Neural cell (in vitro differentiated cells): Measurements from ENCODE around the gene PRF1. TPM values are rescaled to one million over a fixed set of nuclear protein-coding genes. Genes with fewer than 3 reads are reported as not detected.
"Not testable (repeated sequence)": the region's sequence is repeated elsewhere in the genome, so short reads cannot be mapped to it uniquely, and the experiment has no call there.

Experiments
- H2AFZ ChIP-seq: fragments of 200-600, 300-800 bp; sonication (generic), shearing (Covaris generic); 2 replicates; pipeline ENCODE4 v1.6.0; 2014; ENCODE audit warnings: low read depth, mild to moderate bottlenecking, antibody characterized with exemption, low read length, moderate library complexity
- H3F3A ChIP-seq: fragments of 200-600 bp; shearing (Covaris generic); 2 replicates; pipeline ENCODE4 v1.6.1; 2016; ENCODE audit warnings: mild to moderate bottlenecking, moderate library complexity, mixed read lengths, antibody characterized with exemption, low read length; ENCODE audit not compliant: insufficient read depth, poor library complexity, severe bottlenecking
- H3K27ac ChIP-seq: fragments of 200-600, 300-800 bp; sonication (generic), shearing (Covaris generic); 2 replicates; pipeline ENCODE4 v1.5.1; 2014; ENCODE audit warnings: mild to moderate bottlenecking, low read length, moderate library complexity
- H3K27me3 ChIP-seq: fragments of 300-800, 200-600 bp; sonication (generic), shearing (Covaris generic); 2 replicates; pipeline ENCODE4 v1.6.0; 2014; ENCODE audit warnings: mild to moderate bottlenecking, low read depth, low read length, moderate library complexity; ENCODE audit not compliant: insufficient read depth
- H3K36me3 ChIP-seq: fragments of 300-800, 200-600 bp; sonication (generic), shearing (Covaris generic); 2 replicates; pipeline ENCODE4 v1.5.1; 2014; ENCODE audit warnings: mild to moderate bottlenecking, antibody characterized with exemption, low read length, moderate library complexity; ENCODE audit not compliant: insufficient read depth
- H3K4me2 ChIP-seq: fragments of 300-800, 200-600 bp; sonication (generic), shearing (Covaris generic); 2 replicates; pipeline ENCODE4 v1.6.0; 2014; ENCODE audit warnings: mild to moderate bottlenecking, low read length
- H3K4me3 ChIP-seq: fragments of 300-800, 200-600 bp; sonication (generic), shearing (Covaris generic); 2 replicates; pipeline ENCODE4 v1.5.1; 2014; ENCODE audit warnings: mild to moderate bottlenecking, low read length, moderate library complexity
- H3K79me2 ChIP-seq: fragments of 200-600 bp; shearing (Covaris generic); replicated peaks from 2 replicates; pipeline ENCODE4 v1.6.0; 2014; ENCODE audit warnings: mild to moderate bottlenecking, low read length, moderate library complexity; ENCODE audit not compliant: insufficient read depth
- H3K9ac ChIP-seq: fragments of 300-800, 200-600 bp; sonication (generic), shearing (Covaris generic); 2 replicates; pipeline ENCODE4 v1.6.1; 2016; ENCODE audit warnings: mild to moderate bottlenecking, low read length, mixed read lengths
- H3K9me2 ChIP-seq: fragments of 200-600 bp; shearing (Covaris generic); 2 replicates; pipeline ENCODE4 v1.6.1; 2016; ENCODE audit warnings: mild to moderate bottlenecking, low read length, mixed read lengths; ENCODE audit not compliant: insufficient read depth
- H3K9me3 ChIP-seq: fragments of 200-600, 300-800 bp; sonication (generic), shearing (Covaris generic); 2 replicates; pipeline ENCODE4 v1.6.1; 2016; ENCODE audit warnings: mild to moderate bottlenecking, mixed run types, low read length, moderate library complexity, mixed read lengths
- H4K20me1 ChIP-seq: fragments of 200-600 bp; shearing (Covaris generic); 2 replicates; pipeline ENCODE4 v1.6.1; 2016; ENCODE audit warnings: mild to moderate bottlenecking, mixed run types; ENCODE audit not compliant: insufficient read depth
- CTCF ChIP-seq: fragments of 450-650 bp; IDR thresholded peaks from 2 replicates; pipeline ENCODE4 v1.5.1; 2014; ENCODE audit warnings: antibody characterized with exemption, mild to moderate bottlenecking, moderate library complexity; ENCODE audit not compliant: poor library complexity, severe bottlenecking
- POLR2AphosphoS5 ChIP-seq: IDR thresholded peaks from 2 replicates; pipeline ENCODE4 v1.6.1; 2012
- RAD21 ChIP-seq: fragments of 450-650 bp; conservative IDR thresholded peaks from 2 replicates; pipeline ENCODE4 v1.6.1; 2014; ENCODE audit warnings: antibody characterized with exemption, mild to moderate bottlenecking, moderate library complexity
- SMC3 ChIP-seq: fragments of 450-650 bp; conservative IDR thresholded peaks from 2 replicates; pipeline ENCODE4 v1.6.1; 2014; ENCODE audit warnings: antibody characterized with exemption, mild to moderate bottlenecking, moderate library complexity; ENCODE audit not compliant: poor library complexity
- polyA plus RNA-seq: library from polyadenylated mRNA; depleted of rRNA; stranded (reverse); fragments of >200 nt; gene quantifications from 2 replicates; pipeline ENCODE4 v1.2.3, GENCODE V29; 2014
- TF ChIP-seq, protein P1 (sequence below): IDR thresholded peaks from 2 replicates; pipeline ENCODE4 v1.6.1; 2012; ENCODE audit warnings: borderline replicate concordance

The PRF1 gene
- polyA plus RNA-seq, 1 donor from 2014 or later, result not detected

GRCh38 chr10:70616761-70617160 is 14.2 kb upstream of the PRF1 start:
- H3F3A ChIP-seq, result no peaks in the 10 kb centered on the region
- no peaks in the 10 kb centered on the region for H3K79me2 ChIP-seq
- H3K9me3 ChIP-seq, result no peaks in the 10 kb centered on the region
- no peaks in the 10 kb centered on the region for H3K27me3 ChIP-seq
- no peaks in the 10 kb centered on the region for H3K36me3 ChIP-seq
- no peaks in the 10 kb centered on the region for H4K20me1 ChIP-seq
- H3K4me2 ChIP-seq, result no peak overlapping the region
- no peak overlapping the region for H2AFZ ChIP-seq
- H3K4me3 ChIP-seq, result no peak overlapping the region
- H3K27ac ChIP-seq, result no peak overlapping the region
- TF ChIP-seq RAD21 (no peak), CTCF (no peak)
- H3K9me2 ChIP-seq, result no peaks in the 10 kb centered on the region
- H3K9ac ChIP-seq, result no peak overlapping the region

DNA sequence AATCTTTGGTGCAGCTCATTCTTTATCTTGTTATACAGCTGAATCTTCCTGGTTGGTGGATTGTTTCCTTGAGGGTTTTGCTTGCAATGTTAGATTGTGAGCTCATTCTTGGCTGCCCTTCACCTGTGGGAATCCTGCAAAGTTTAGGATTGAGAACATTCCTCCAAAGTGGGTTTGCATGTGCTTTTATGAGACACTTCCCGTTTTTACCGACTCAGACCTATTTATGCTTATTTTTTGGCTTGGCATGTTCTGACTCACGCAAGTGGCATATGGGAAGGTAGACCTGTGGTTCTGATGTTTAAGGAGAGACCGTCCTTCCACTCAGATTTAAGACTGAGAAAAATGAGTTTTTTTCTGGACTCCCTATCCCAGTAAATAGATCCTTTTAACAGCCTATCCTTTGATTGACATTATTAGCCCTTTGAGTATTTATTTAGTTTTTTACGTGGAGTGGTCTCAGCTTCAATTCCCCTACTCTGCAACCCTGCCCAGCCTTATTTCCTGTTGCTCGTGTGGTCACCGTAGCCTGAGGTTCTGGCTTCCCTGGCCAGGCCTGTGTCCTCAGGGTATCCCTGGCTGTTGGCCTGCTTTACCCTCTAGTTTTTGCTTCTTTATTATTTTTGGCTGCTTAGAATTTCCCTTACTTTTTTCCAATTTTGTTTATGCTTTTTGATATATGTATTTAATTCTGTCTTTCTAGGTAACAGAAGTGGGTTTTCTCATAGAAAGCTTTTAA is 13.4 kb upstream of the PRF1 start:
- H3K9ac ChIP-seq, result no peak overlapping the region
- no peaks in the 10 kb centered on the region for H4K20me1 ChIP-seq
- no peaks in the 10 kb centered on the region for H3F3A ChIP-seq
- no peak overlapping the region for H2AFZ ChIP-seq
- TF ChIP-seq RAD21, result no peak
- no peak for TF ChIP-seq POLR2AphosphoS5
- H3K36me3 ChIP-seq, result no peaks in the 10 kb centered on the region
- H3K79me2 ChIP-seq, result no peaks in the 10 kb centered on the region
- H3K27me3 ChIP-seq, result no peaks in the 10 kb centered on the region
- no peaks in the 10 kb centered on the region for H3K9me2 ChIP-seq
- H3K27ac ChIP-seq, result no peak overlapping the region
- no peaks in the 10 kb centered on the region for H3K9me3 ChIP-seq
- H3K4me2 ChIP-seq, result no peak overlapping the region
- no peak overlapping the region for H3K4me3 ChIP-seq

DNA sequence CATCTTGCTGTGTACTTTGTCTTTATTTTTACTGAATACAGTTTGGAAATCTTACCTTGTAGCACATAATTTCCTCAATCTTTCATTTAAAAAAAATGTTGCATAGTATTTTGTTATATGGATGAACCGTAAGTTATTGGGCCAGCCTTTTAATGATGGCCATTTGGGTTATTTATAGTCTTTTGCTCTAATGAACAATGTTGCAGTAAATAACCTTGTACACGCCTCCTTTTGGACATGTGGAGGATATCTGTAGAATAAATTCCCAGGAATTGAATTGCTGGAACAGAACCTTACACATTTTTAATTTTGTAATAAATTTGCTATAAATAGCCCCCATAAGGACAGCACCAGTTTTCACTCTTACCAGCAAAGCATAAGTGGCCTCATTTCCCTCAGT is 12.7 kb upstream of the PRF1 start:
- Histone ChIP-seq H3K27ac (no peak overlapping the region), H3K9ac (no peak overlapping the region), H3K27me3 (no peaks in the 10 kb centered on the region), H2AFZ (no peak overlapping the region), H3K4me2 (no peak overlapping the region), H4K20me1 (no peaks in the 10 kb centered on the region), H3K79me2 (no peaks in the 10 kb centered on the region), H3K36me3 (no peaks in the 10 kb centered on the region), H3F3A (no peaks in the 10 kb centered on the region), H3K9me2 (no peaks in the 10 kb centered on the region), H3K9me3 (no peaks in the 10 kb centered on the region), H3K4me3 (no peak overlapping the region)
- TF ChIP-seq SMC3 (no peak), POLR2AphosphoS5 (no peak)
- TF ChIP-seq, protein P1, sequence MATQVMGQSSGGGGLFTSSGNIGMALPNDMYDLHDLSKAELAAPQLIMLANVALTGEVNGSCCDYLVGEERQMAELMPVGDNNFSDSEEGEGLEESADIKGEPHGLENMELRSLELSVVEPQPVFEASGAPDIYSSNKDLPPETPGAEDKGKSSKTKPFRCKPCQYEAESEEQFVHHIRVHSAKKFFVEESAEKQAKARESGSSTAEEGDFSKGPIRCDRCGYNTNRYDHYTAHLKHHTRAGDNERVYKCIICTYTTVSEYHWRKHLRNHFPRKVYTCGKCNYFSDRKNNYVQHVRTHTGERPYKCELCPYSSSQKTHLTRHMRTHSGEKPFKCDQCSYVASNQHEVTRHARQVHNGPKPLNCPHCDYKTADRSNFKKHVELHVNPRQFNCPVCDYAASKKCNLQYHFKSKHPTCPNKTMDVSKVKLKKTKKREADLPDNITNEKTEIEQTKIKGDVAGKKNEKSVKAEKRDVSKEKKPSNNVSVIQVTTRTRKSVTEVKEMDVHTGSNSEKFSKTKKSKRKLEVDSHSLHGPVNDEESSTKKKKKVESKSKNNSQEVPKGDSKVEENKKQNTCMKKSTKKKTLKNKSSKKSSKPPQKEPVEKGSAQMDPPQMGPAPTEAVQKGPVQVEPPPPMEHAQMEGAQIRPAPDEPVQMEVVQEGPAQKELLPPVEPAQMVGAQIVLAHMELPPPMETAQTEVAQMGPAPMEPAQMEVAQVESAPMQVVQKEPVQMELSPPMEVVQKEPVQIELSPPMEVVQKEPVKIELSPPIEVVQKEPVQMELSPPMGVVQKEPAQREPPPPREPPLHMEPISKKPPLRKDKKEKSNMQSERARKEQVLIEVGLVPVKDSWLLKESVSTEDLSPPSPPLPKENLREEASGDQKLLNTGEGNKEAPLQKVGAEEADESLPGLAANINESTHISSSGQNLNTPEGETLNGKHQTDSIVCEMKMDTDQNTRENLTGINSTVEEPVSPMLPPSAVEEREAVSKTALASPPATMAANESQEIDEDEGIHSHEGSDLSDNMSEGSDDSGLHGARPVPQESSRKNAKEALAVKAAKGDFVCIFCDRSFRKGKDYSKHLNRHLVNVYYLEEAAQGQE, result no peak

DNA sequence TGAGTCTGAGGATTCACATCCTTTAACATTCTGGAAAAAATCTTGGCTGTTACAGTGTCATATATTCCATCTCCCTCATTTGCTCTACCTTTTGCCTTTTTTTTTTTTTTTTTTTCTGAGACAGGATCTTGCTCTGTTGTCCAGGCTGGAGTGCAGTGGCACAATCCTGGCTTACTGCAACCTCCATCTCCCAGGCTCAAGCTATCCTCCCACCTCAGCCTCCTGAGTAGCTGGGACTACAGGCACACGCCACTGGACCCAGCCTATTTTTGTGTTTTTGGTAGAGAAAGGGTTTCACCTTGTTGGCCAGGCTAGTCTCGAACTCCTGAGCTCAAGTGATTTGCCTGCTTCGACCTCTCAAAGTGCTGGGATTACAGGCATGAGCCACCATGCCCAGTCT is 11.8 kb upstream of the PRF1 start:
- H3K4me3 ChIP-seq, H3K27ac ChIP-seq, H3K4me2 ChIP-seq, H3K27me3 ChIP-seq, H3K9me3 ChIP-seq, H2AFZ ChIP-seq, H3F3A ChIP-seq, H3K36me3 ChIP-seq, H4K20me1 ChIP-seq, H3K79me2 ChIP-seq, H3K9me2 ChIP-seq, H3K9ac ChIP-seq: not testable (repeated sequence)
